OCI-LY7 (cell line): ENCODE data around the gene SLCO4A1.

Experiments used
- CTCF ChIP-seq: fragments of 200-600 bp; sonication (generic); conservative IDR thresholded peaks from 2 replicates; pipeline ENCODE4 v1.5.1; 2014; ENCODE audit warnings: mild to moderate bottlenecking, antibody characterized with exemption, low read length, moderate library complexity, mixed read lengths
- EZH2phosphoT487 ChIP-seq: fragments of 200-600 bp; sonication (generic); IDR thresholded peaks from 2 replicates; pipeline ENCODE4 v1.6.1; 2018; ENCODE audit warnings: low read depth, borderline replicate concordance, mild to moderate bottlenecking, mixed run types, antibody characterized with exemption, low read length, moderate library complexity, mixed read lengths

GRCh38 chr20:62609811-62610757 is 32.2 kb upstream of the SLCO4A1 start:
- TF ChIP-seq CTCF, result no peak
- TF ChIP-seq EZH2phosphoT487, result no peak
